ENCODE measurements around the gene E2F6.

Gene E2F6

DNA sequence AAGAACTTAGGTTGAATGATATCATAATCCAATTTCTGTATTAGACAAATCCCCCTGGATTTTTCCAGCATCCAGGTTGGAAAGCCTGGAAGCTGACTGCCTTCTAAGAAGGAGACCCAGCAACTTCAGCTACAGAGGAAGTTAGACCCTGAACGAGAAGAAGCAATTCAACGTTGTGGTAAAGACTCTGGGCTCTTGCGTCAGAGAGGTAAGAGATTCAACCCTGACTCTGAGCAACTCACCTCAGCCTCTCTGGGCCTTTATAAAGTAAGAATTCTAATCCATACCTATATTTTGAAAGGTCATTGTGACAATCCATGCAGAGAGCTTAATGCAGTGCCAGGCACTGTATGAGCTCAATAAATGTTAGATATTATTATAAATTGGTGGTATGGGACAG is 9.7 kb downstream of the E2F6 start:
- no peak for DNase-seq

- no peak for DNase-seq
Observed at GRCh38 chr2:11454824-11455223, 11.1 kb downstream of the E2F6 start.

DNA sequence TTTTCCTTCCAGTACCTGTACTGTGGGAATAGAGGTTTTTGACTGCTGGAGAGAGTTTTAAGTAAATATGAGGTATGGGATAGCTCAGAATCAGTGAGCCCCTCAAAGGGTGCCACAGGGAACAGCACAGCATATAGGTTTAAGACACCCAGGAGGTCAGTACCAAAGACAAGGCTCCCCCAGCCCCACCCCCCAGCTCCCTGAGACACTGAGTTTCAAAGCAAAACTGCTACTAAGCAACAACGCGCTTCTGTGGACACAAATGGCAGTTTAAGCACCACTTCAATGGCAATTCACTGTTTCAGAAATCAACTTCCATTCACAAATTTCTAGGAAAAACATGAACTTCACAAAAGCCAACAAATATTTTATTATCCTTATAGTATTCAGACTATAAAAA is 15.2 kb downstream of the E2F6 start:
- DNase-seq, result no peak

DNA sequence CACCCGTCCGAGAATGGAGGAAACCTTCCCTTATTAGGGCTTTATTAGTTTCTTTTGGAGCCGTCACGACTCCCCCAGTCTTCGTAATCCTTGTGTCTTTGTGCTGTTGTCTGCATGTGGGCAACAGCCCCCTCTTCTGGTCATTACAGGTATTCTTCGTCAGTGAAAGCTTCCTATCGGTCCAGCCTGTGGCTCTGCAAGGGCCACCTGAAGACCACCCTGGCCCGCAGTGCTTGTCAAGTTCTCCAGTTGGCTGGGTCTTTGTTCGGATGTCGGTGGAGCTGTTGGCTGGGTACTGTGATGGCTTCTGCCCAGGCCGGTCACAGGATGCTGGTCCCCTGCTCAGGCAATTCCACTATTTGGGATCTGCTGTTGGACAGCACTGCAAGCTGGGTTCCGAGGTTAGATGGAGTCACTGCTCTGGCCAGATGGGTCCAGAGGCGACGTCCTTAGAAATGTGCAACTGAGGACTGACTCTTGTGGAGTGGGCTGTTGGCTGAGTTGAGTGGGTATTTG is 19.2 kb downstream of the E2F6 start:
- DNase-seq, result no peak

- DNase-seq, result no peak
Observed at GRCh38 chr2:11444737-11445136, 21.2 kb downstream of the E2F6 start.

DNA sequence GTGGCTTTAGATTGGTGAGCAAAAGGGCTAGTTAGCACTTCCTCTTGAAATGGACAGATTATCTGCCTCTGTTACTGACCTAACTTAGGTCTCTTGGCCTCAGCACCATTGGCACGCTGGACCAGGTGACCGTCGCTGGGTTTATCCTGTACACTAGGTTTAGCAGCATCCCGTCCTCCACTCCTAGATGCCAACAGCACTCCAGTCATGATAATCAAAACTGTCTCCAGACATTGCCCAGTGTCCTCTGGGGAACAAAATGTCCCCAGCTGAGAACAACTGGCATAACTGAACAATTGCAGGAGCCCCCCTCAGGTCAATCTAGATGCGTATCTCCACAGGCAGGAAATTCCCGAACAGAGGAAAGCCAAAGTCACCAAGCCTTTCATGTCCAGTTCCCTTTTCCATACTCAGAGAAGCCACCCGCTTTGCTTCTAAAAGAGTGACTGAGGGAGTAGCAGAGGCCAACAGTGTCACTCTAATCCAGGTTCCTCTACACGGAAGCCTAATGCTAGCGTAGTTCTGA is 27.3 kb downstream of the E2F6 start:
- DNase-seq, result no peak

DNA sequence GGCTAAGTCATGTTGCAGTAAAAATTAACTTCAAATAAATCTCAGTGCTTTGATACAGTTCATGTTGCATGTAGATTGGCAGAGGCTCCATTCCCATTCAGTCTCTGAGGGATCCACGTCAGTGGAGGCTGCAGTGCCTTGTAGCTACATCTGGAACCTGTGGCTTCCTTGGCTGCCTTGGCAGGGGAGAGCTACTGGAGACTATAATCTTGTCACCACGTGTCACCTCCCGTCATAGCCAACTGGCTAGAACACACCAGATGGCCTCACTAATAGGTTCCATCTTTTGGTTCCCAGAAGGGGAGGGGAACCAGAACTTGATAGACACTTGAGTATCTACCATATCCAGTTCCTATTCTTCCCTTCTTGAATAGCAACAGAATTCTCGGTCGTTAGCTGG is 28.4 kb downstream of the E2F6 start:
- no peak for DNase-seq

DNA sequence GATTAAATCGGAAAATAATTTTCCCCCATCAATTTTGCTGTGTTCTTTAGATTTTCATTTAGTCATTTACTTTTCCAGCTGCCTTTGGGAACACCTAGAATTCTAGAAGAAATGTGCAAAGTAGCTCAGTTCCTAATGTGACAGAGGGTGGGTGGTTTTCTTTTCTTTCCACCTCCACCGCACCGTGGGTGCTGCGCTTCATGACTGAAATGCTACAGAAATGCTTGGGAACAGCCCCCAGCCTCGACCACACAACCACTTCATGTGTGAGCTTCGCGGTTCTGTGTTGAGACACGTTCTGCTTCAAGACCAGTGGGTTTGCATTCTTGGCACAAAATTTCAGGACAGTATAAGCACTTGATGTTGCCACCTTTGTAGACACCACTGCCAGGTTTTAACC is 30.9 kb downstream of the E2F6 start:
- no peak for DNase-seq

- no peak for DNase-seq
Observed at GRCh38 chr2:11434443-11434842, 31.5 kb downstream of the E2F6 start.

GRCh38 chr2:11433822-11434221 is 32.1 kb downstream of the E2F6 start:
- no peak for DNase-seq

GRCh38 chr2:11430729-11431128 is 35.2 kb downstream of the E2F6 start:
- DNase-seq, result no peak

GRCh38 chr2:11427224-11427623 is 38.7 kb downstream of the E2F6 start:
- no peak for DNase-seq

DNA sequence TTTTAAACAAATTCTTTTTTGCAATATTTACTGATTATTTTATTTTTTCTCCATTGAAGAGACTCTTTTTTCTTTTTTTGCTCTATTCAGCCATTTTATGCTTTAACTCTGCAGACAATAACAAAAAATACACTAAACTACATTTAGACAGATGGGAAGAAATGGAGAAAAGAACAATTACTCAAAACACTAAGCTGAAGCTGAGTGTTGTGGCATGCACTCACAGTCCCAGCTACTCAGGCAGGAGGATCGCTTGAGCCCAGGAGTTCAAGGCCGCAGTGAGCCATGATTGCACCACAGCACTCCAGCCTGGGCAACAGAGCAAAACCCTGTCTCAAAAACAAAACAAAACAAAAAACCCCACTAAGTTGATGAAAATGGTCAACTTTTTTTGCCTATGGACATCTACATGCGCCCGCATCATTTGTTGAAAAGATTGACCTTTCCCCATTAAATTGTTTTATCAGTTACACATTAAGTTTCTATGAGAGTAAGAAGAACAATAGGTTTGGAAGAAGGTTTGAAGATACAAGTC is 43.0 kb downstream of the E2F6 start:
- no peak for DNase-seq

- DNase-seq, result no peak
Observed at GRCh38 chr2:11422491-11422865, 43.5 kb downstream of the E2F6 start.

GRCh38 chr2:11421863-11422490 is 44.0 kb downstream of the E2F6 start:
- DNase-seq, result no peak

- DNase-seq, result no peak
Observed at GRCh38 chr2:11420671-11421070, 45.3 kb downstream of the E2F6 start.

DNA sequence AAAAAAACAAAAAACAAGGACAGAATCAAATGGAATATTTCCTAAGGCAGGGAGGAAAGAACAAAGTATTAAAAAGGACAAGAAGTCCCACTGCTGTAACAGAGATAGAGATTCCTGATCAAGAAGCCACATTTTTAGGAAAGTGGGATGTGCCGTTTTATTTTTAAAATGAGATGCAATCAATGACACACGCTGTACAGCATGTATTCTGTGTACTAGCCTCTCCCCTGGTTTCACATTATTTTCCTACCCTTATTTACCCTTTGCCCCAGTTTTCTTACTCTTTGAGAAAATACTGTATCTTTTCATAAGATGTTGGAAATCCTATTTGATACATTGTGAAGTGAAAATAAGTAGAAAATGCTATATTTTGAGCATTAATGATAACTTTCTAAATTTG is 45.8 kb downstream of the E2F6 start:
- no peak for DNase-seq

GRCh38 chr2:11419781-11420180 is 46.2 kb downstream of the E2F6 start:
- no peak for DNase-seq

- DNase-seq, result no peak
Observed at GRCh38 chr2:11417946-11418585, 47.9 kb downstream of the E2F6 start.

DNA sequence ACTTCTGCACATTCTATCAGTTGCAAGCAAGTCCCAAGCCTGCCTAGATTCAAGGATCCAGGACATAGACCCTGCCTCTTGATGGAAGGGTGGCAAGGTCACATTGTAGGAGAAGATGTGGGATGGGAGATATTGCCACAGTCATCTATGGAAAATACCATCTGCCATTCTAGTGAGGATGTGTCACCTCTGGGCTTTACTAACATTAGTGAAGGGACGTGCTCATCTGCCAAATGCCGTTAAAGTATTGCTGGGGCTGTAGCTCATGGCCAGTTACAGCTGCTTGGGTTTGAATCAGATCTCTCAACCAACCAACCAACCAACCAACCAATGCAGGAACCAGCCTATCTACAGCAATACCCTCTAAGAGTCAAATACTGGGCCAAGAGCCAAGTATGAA is 49.0 kb downstream of the E2F6 start:
- no peak for DNase-seq

GRCh38 chr2:11416186-11416585 is 49.8 kb downstream of the E2F6 start:
- DNase-seq, result no peak

- no peak for DNase-seq
Observed at GRCh38 chr2:11414372-11415124, 51.4 kb downstream of the E2F6 start.

- no peak for DNase-seq
Observed at GRCh38 chr2:11412449-11412810, 53.5 kb downstream of the E2F6 start.

All from KG1 (cell line).